Epithelial cell of proximal tubule (primary cell): Measurements from ENCODE around the gene FAAP20. TPM values are rescaled to one million over a fixed set of nuclear protein-coding genes. Genes with fewer than 3 reads are reported as not detected.

Experiments
- DNase-seq: peaks from one replicate; pipeline ENCODE4 v3.0.0-alpha.2; 2011; ENCODE audit warnings: low read depth
- H3K4me3 ChIP-seq: 2 replicates; pipeline ENCODE4 v1.5.1; 2011; ENCODE audit warnings: low read depth, mild to moderate bottlenecking, low read length
- total RNA-seq: library from RNA; depleted of rRNA; stranded (reverse); fragments of >200 nt; gene quantifications from 2 replicates; pipeline ENCODE4 v1.2.3, GENCODE V29; 2015
- TF ChIP-seq, protein P1 (sequence below): conservative IDR thresholded peaks from 2 replicates; pipeline ENCODE4 v1.5.1; 2012; ENCODE audit warnings: low read depth, mild to moderate bottlenecking, low read length

Gene FAAP20
- total RNA-seq, 1 donor from 2014 or later: 40.0 TPM

DNA sequence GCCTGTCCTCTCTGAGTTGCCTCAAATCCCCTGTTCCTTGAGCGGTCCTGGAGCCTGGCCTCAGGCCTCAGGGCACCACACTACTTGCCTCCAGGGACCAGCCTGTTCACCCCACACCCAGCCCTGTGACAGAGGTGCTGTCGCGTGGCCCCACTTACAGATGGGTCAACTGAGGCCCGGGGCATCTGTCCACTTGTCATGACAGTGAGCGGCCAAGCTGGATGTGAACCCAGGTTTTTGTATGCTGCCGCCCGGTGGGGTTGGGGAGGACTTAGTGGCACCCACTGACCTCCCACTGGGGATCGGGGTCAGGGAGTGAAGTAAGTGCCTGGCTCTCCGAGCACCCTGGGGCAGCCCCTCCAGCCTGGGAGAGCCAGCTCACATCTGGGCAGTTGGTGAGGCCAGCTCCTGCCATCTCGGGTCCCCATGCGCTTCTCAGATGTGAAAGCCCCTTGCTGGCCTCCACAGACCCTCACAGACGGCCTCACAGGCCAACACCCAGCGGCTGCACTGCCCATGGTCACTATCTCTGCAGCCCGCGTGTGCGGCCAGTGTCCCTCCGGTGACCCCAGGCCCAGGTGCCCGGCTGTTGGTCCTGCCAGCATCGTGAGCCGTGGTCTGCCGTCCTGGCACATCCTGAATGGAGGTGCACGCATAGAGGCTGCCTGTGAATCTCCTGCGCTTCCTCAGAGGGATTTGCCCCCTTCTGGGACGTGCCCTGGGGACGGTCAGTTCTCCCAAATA, 9.3 kb upstream of the FAAP20 start:
- peak overlapping the region; percentile 61 for H3K4me3 ChIP-seq
- no peak for DNase-seq
- TF ChIP-seq, protein P1, sequence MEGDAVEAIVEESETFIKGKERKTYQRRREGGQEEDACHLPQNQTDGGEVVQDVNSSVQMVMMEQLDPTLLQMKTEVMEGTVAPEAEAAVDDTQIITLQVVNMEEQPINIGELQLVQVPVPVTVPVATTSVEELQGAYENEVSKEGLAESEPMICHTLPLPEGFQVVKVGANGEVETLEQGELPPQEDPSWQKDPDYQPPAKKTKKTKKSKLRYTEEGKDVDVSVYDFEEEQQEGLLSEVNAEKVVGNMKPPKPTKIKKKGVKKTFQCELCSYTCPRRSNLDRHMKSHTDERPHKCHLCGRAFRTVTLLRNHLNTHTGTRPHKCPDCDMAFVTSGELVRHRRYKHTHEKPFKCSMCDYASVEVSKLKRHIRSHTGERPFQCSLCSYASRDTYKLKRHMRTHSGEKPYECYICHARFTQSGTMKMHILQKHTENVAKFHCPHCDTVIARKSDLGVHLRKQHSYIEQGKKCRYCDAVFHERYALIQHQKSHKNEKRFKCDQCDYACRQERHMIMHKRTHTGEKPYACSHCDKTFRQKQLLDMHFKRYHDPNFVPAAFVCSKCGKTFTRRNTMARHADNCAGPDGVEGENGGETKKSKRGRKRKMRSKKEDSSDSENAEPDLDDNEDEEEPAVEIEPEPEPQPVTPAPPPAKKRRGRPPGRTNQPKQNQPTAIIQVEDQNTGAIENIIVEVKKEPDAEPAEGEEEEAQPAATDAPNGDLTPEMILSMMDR: no peak

DNA sequence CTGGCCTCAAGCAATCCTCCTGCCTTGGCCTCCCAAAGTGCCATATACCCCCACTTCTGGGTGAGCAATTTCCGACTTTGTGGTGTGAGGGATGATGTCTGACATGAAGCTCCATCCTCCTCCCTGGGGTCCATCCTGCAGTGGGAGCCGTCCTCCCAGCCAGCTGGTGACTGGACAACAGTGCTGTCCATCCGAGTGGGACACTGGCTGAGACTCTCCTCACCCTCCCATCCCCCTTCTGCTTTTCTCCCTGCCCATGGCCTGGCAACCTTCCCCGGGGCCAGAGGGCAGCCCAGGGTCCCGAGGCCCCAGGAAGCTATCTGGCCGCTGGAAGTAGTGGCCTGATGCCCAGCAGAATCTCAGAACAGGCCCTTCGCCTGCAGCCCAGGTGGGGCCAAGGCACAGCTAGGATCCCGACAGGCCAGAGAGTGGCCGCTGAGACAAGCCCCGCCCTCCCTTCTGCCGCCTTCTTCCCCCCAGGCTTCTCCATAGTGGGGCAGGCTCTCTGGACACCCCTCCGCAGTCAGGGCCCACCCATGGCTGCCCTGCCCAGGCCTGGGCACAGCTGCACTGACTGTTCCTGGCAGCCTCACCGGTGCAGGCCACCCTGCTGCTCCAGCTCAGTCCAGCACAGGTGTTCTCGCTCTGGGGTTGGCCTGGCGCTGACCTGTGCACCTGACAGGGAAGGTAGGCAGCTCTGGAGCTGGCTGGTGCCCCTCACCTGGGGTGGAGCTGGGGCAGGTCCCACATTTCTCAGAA, 8.4 kb upstream of the FAAP20 start:
- no peak overlapping the region for H3K4me3 ChIP-seq
- TF ChIP-seq, protein P1: no peak
- DNase-seq: no peak

DNA sequence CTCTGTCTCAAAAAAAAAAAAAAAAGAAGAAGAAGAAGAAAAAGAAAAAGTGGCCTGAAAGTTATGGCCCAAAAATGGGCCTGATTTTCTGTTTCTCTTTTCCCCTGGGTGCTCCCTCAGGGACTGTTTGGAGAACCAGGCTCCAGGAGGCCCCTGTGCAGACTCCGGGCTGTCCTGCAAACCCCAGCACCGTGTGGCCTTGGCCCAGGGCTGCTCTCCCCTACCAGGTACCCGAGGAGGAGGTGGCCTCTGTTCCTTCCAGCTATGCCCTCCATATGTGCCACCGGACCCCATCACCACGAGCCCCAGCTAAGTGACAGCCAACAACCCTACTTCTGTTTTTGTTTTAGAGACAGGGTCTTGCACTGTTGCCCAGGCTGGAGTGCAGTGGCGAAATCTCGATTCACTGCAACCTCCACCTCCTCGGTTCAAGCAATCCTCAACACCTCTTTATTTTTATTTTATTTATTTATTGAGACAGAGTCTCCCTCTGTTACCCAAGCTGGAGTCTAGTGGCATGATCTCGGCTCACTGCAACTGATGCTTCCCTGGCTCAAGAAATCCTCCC, 7.5 kb upstream of the FAAP20 start:
- no peak for DNase-seq
- TF ChIP-seq, protein P1: no peak
- no peak overlapping the region for H3K4me3 ChIP-seq

DNA sequence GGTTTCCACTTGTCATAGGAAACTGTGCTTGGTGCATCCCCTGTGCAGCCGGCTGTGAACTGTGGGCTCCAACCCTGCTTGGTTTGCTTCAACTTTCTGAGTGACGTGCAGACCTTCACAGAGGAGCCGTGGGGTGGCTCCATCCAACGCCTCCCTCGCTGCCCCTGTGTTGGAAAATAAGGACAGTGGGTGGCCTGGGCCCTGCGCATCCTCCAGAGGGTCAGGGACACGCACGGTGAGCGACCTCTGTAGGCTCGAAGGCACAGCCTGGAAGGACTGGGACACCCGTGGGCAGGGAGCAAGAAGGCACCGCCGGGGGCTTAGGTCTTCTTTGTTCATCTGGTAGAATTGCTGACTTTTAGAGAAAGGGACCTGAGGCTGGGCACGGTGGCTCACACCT, 6.5 kb upstream of the FAAP20 start:
- H3K4me3 ChIP-seq: no peak overlapping the region
- TF ChIP-seq, protein P1: no peak
- DNase-seq: no peak

DNA sequence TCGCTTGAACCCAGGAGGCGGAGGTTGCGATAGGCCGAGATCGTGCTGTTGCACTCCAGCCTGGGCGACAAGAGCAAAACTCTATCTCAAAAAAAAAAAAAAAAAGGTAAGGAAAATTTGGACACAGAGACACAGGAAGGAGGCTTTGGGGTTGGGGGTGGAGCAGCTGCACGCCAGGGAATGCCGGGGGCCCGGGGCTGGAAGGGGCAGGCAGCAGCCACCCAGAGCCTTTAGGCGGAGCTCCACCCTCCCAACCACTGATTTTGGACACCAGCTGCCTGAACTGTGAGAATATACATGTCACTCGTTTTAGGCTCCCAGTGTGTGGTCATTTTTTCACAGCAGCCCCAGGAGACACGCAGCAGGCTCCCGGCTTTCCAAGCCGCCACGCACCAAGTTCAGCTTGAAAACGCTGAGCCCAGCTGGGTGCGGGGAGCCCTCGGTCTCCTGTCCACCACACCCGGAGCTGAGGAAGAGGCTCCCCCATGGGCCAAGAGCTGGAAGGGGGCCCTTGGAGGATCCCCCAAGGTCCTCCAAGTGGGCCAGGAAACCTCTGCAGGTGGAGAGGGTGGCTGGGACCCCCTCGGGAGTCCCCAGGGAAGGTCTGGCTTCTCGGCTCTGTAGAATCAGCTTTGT, 5.9 kb upstream of the FAAP20 start:
- TF ChIP-seq, protein P1: no peak
- no peak for DNase-seq
- no peak overlapping the region for H3K4me3 ChIP-seq

DNA sequence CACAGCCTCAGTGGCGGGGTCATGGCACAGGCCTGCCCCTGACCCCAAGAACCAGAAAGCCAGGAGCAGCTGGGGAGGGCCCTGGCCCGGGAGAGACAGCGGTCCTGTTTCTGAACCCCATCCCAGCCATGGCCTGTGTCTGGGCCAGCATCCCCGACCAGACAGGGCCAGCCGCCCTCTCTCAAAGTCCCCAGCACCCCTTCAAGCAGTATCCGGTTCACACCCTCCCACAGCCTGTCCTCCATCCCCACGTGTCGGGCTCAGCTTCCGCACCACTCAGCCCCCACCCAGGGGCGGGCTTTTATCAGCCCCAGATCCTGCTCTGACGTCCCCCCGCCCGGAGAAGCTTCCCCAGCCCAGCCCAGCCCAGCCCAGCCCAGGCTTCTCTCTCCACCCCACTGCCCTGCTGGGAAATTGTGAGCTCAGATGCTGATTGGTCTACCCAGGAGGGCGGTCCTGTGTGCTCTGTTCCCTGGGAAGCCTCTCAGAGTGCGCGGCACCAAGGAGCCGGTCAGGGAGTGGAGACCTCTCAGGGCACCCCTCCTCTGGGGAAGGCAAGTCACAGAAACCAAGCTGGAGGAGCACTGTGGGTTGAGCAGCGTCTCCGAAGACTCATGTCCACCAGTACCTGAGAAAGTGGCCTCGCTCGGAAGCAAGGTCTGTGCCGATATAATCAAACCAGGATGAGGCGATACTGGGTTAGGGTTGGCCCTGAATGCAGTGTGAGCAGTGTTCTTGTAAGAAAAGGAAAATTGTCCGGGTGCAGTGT, 4.7 kb upstream of the FAAP20 start:
- DNase-seq: no peak
- TF ChIP-seq, protein P1: peak; percentile 21
- H3K4me3 ChIP-seq: peak overlapping the region; percentile 63
